GM21390 (cell line): ENCODE data around the gene SLC9A8.
"Not testable (repeated sequence)": the region's sequence is repeated elsewhere in the genome, so short reads cannot be mapped to it uniquely, and the experiment has no call there.

ENCODE experiments used
- ATAC-seq: cut with Tn5 transposase; IDR thresholded peaks from one replicate; pipeline ENCODE4 v1.9.1; 2021; ENCODE audit not compliant: unreplicated experiment

Gene SLC9A8, protein sequence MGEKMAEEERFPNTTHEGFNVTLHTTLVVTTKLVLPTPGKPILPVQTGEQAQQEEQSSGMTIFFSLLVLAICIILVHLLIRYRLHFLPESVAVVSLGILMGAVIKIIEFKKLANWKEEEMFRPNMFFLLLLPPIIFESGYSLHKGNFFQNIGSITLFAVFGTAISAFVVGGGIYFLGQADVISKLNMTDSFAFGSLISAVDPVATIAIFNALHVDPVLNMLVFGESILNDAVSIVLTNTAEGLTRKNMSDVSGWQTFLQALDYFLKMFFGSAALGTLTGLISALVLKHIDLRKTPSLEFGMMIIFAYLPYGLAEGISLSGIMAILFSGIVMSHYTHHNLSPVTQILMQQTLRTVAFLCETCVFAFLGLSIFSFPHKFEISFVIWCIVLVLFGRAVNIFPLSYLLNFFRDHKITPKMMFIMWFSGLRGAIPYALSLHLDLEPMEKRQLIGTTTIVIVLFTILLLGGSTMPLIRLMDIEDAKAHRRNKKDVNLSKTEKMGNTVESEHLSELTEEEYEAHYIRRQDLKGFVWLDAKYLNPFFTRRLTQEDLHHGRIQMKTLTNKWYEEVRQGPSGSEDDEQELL

DNA sequence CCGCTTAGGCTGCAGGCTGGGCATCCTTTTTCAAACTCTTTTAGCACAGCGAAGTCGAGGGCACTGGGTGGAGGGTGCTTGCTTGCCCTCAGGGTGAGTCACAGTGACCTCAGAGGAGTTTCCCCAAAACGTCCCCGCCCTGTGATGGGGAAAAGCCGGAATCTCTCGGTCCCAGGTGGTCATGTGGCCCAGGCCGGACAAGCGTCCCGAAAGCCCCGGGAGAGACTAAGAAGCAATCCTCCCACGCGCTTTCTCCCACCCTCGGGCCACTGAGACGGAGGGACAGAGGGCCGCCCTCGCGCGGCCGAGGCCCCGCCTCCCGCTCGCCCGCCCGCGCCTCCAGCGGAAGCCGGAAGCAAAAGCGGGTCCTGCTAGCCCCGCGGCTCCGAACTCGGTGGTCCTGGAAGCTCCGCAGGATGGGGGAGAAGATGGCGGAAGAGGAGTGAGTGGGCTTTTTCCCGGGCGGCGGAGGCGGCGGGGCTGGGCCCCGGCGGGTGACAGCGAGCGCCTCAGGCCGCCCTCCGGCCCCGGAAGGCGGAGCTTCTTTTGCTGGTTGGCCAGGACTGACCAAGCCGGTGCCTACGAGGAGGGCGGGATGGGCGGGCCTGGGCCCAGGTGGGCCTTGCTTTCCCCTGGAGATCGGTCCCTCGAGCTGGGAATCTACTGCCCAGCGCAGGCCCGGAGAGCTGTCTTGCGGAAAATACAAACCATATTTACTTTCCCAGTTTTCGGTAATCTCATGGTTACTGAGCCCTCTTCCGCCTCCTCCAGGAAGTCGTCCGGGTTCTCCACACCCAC, at the start of gene SLC9A8:
TSS of gene SLC9A8 (plus strand) at position 322 of the 798 bp plus-strand sequence. CDS start at position 417, 95 bp downstream.
- peak; percentile 88 for ATAC-seq

DNA sequence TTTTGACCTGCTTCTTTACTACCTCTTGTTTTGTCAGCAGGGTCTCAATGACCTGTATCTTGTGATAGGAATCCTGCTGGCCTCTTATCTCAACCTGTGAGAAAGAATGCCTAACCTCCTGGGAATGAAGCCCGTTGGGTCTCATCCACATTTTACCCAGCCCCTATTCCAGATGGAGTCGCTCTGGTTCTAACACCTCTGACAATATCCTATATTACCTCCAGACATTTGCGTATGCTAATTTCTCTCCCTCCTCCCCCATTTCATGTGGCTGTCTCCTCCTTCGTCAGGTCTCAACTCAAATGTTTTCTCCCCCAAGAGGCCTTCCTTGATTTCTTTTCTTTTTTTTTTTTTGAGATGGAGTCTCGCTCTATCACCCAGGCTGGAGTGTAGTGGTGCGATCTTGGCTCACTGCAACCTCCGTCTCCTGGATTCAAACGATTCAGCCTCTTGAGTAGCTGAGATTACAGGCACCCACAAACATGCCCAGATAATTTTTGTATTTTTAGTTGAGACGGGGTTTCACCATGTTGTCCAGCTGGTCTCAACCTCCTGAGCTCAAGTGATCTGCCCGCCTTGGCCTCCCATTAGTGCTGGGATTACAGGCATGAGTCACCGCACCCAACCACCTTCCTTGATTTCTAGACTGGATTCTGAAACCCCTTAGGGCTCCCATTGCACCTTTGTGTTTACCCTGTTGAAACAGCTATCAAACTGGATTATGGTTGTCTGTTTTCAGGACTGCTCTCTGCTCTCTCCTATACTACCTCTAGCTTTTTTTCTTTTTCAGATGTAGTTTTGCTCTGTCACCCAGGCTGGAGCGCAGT, 49.5 kb upstream of the SLC9A8 start:
- ATAC-seq: no peak

DNA sequence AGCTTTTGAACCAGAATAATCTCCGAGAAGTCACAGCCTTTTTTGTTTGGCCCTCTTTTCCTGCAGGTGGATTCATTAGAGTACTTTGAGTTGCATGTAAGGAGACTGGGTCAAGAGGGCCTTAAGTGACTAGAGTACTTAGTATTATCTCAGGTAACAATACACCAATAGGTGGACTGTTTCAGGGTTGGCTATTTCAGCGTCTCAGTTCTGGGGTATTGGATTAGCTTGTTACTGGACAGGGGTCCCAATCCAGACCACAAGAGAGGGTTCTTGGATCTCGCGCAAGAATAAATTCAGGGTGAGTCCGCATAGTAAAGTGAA, 47.3 kb upstream of the SLC9A8 start:
- no peak for ATAC-seq

DNA sequence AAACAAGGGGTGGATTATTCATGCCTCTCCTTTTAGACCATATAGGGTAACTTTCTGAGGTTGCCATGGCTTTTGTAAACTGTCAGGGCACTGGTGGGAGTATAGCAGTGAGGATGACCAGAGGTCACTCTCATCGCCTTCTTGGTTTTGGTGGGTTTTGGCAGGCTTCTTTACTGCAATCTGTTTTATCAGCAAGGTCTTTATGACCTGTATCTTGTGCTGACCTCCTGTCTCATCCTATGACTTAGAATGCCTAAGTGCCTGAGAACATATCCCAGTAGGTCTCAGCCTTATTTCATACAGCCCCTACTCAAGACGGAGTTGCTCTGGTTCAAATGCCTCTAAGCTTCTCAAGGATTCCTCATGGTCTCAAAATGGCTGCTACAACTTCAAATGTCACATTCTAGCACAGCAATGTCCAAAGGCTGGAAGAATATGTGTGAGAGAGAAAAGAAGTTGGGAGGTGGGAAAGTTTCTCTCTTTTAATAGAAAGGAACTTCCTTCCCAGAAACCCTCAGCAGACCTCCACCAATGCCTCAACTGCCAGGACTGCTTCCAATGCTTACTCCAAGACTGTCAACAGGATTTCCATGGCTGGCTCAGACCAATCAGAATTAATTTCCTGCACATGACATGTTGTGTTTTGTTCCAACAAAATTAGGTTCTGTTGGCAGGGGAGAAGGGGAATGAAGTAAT, 46.6 kb upstream of the SLC9A8 start:
- ATAC-seq: no peak

DNA sequence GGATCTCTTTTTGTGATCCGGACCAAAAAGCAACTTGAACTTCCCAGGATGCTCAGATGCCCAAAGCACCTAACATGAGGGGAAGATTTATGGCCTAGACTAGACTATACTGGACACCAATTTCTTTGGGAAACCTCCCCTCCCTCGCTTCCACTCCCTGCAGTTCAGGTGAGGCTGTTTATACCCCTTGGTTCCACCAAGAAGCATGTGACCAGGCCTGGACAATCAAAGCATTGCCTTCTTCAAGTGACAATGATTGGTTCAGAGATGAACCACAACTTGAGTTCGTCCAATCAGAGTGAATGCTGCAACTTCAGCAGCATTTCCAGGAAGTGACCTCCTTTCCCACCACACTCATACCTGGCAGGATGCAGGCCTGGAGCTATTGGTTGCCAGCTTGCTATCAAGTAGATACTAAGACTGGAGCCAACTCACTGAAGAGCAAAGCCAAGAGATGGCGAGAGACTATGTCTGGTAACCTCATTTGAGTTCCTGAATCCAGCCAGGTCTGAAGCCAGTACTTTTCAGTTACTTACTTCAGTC, 45.6 kb upstream of the SLC9A8 start:
- no peak for ATAC-seq

DNA sequence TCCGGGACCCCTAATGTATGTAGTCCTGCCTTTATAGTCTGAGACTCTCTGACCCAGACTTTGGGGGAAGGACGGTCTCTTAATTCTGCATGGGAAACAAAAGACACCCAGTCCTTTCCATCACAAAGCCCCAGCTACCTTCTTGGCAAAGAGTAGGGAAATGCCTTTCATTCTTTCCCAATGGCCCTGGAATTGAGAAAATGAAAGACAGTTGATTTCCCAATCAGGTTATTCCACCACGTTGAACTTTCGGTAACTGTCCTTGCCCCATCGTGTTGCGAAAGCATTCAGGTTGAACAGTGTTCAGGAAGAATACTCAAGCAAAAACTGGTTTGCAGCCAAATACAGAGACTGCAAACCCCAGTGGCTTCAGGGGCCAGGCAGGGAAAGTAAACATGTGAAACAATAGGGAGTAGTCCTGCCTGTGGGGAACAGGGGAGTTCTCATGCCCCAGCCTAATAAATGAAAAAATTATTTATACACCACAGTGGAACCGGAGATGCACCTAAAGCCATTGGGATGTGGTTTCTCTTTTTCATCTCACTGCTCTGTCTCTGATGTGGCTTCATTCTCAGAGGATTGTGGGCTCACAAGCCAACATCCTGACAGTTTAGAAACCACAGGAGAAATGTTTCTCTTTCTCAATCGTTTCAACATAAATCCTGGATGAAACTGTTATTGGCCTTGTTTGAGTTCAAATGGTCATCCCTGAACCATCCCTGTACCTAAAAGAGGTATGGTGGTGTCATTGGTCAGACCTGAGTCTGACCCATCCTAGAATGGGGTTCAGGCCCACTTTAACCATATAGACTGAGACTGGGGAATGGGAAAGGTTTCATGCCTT, 44.2 kb upstream of the SLC9A8 start:
- ATAC-seq: no peak

DNA sequence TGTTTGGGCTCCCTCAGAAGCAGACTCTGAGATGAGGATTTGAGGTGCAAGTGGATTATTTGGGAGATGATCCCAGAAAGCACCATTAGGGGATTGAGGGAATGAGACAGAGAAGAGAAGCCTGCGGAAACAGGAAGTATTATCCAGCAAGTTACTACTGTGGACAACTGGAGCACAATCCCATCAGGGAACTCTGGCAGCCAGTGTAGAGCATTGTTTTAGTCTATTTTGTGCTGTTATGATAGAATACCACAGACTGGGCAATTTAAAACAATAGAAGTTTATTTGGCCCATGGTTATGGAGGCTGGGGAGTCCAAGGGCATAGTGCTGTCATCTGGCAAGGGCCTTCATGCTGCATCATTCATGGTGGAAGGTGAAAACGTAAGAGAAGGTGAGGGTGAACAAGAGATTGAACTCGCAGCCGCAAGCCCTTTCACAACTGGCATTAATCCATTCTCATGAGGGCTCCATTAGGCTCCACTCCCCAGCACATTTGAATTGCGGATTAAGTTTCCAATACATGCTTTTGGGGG, 43.5 kb upstream of the SLC9A8 start:
- no peak for ATAC-seq

DNA sequence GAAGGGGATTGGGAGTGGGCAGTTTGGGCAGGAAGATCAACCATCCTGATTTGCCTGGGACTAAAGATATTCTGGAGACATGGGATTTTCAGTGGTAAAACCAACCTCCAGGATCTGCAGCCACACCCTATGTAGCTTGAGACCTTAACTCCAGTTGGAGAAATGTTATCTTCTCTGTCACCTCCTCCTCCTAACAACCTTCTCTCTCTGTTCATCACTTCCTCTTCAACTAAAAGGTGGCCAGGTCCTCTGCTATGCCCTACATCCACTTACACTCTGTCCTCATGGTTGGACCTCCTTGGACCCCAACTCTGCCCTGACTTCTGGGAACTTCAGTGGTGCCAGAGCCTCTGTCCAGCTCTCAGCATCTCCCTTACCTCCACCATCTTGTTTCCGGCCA, 42.0 kb upstream of the SLC9A8 start:
- no peak for ATAC-seq

DNA sequence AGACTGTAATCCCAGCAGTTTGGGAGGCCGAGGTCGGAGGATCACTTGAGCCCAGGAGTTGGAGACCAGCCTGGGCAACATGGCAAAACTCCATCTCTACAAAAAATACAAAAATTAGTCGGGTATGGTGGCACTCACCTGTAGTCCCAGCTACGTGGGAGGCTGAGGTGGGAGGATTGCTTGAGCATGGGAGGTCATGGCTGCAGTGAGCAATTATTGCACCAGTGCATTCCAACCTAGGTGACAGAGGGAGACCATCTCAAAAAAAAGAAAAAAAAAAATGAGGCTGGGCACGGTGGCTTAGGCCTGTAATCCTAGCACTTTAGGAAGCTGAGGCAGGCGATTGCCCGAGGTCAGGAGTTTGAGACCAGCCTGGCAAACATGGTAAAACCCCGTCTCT, 38.4 kb upstream of the SLC9A8 start:
- ATAC-seq: not testable (repeated sequence)

DNA sequence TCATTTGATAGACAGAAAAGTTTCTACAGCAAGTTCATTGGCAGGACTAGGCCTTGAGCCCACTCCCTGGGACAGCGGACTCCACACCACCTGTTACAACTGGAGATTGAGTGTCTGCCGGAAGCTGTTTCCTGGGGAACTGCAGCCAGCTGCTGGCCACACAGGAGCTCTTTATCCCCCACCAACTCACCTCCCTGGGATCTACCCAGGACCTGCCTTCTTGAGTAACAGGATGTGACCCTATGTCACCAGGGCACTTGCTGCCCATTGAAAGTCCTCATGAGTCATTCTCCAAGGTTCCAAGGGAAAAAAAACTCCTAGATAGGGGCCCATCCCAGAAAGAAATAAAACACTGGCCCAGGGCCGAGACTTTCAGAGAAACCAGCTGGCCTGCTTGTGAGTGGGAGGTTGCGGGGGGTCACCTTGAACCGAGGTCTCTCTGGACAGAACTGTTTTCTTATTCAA, 37.4 kb upstream of the SLC9A8 start:
- ATAC-seq: no peak

DNA sequence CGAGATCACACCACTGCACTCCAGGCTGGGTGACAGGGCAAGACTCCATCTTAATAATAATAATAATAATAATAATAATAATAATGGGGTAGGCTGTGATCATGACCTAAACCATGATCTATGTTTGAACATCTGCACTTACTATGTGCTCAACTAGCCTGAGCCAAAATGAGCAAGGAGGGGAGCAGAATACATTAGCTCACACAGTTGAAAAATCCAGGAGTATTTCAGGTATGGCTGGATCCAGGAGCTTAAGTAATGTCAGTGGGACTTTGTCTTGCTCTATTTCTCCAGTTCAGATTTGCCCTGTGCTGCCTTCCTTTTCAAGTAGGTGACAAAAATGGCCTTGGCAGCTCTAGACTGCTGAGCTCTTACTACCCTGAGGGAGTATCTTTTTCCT, 32.7 kb upstream of the SLC9A8 start:
- no peak for ATAC-seq

DNA sequence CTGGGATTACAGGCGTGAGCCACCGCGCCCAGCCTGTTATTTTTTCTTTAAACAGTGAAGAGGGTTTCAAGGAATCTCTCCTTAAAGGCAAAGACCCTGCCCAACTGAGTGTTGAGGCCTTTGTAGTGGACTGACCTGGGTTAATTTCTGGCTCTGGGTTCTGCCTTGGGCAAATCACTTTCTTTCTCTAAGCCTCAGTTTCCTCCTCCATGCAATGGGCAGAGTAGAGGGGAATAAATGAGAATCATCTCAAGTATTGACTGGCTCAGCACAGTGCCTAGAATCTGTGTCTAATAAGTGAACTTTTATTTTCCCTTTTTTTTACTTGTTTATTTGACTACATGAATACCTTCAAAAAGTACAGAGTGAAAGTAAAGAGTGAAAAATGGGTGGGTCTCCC, 31.0 kb upstream of the SLC9A8 start:
- ATAC-seq: no peak

DNA sequence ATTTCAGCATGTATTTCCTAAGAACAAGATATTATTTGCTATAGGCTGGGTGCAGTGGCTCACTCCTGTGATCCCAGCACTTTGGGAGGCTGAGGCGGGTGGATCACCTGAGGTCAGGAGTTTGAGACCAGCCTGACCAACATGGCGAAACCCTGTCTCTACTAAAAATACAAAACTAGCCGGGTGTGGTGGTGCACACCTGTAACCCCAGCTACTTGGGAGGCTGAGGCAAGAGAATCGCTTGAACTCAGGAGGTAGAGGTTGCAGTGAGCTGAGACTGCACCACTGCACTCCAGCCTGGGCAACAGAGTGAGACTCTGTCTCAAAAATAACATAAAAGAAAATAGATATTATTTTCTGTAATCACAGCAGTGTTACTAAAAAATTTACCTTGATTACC, 30.2 kb upstream of the SLC9A8 start:
- not testable (repeated sequence) for ATAC-seq

DNA sequence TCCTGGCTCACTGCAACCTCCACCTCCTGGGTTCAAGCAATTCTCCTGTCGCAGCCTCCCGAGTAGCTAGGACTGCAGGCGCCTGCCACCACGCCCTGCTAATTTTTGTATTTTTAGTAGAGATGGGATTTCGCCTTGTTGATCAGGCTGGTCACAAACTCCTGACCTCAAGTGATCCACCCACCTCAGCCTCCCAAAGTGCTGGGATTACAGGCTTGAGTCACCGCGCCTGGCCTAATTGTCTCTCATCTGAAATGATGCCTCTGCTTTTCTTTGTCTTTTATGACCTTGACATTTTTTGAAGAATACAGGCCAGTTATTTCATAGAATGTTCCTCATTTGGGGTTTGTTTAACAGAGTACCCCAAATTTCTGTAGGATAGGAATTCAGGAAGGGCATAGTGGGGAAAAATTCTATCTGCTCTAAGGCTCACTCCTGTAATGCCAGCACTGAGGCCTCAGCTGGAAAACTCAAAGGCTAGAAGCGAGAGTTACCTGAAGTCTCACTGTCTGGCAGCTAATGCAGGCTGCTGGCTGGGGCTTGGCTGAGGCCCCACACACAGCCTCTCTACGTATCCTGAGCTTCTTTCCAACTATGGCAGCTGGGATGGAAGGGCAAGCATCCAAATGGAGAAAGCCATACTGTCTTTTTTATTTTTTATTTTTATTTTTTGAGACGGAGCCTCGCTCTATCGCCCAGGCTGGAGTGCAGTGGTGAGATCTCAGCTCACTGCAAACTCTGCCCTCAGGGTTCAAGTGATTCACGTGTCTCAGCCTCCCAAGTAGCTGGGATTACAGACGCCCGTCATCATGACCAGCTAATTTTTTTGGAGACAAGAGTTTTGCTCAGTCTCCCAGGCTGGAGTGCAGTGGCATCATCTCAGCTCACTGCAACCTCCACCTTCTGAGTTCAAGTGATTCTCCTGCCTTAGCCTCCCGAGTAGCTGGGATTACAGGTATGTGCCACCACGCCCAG, 29.3 kb upstream of the SLC9A8 start:
- not testable (repeated sequence) for ATAC-seq

DNA sequence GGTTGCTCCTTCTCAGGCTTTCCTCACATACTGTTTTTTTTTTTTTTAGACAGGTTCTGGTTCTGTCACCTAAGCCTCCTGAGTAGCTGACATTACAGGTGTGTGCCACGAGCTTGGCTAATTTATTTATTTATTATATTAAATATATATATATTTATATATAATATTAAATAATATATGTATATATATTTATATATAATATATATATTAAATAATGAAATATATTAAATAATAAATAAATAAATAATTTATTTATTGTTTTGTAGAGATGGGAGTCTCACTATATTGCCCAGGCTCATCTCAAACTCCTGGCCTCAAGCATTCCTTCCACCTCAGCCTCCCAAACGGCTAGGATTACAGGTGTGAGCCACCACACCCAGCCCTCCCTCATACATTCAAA, 28.3 kb upstream of the SLC9A8 start:
- no peak for ATAC-seq

DNA sequence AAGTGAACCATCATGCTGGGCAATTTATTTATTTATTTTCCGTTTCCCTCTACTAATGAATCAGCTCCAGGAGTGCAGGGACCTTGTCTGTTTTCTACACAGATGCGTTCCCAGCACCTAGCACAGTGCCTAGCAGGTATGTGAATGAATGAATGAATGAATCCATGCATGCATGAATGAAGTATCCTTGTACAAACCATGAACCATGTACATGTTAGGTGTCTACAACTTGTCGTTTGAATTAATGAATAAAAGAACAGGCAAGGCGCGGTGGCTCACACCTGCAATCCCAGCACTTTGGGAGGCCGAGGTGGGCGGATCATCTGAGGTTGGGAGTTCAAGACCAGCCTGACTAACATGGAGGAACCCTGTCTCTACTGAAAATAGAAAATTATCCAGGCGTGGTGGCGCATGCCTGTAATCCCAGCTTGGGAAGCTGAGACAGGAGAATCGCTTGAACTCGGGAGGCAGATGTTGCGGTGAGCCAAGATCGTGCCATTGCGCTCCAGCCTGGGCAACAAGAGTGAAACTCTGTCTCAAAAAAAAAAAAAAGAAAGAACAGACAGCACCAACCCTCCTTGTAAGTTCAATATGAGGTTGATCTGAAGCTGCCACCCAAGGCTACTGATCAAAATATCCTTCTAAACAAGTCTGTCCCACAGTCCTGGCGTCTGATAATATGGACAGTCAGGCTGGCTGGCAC, 27.3 kb upstream of the SLC9A8 start:
- no peak for ATAC-seq

DNA sequence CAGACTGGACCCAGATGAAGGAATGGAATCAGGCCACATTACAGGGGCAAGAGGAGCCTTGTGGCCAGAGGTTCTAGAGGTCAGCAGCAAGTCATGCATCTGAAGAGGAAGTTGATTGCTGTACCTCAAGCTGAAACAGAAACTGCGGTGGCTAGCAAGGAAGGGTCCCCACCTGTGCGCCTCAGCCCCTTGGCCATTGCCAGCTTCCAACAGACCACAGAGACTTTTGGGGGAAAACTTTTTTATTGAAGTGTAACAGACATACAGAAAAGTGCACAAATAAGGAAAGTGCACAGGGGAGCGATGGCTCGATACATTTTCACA, 26.8 kb upstream of the SLC9A8 start:
- ATAC-seq: peak; percentile 92
